ENCODE results near the gene SNPH.
A peak's percentile ranks its signal among the peaks of the same experiment; 100 is the strongest.

Gene SNPH

GRCh38 chr20:1254254-1254653, 11.8 kb upstream of the SNPH start:
- H3K4me3 ChIP-seq (ENCODE audit: low read depth, low read length): no peak overlapping the region
- no peak for DNase-seq (ENCODE audit: low read depth)
- TF ChIP-seq POLR2A (IDR thresholded peaks at IDR 0.05; ENCODE audit: extremely low read depth, insufficient read length) (no peak), MYC (IDR thresholded peaks at IDR 0.05; ENCODE audit: low read depth, low read length) (no peak)

DNA sequence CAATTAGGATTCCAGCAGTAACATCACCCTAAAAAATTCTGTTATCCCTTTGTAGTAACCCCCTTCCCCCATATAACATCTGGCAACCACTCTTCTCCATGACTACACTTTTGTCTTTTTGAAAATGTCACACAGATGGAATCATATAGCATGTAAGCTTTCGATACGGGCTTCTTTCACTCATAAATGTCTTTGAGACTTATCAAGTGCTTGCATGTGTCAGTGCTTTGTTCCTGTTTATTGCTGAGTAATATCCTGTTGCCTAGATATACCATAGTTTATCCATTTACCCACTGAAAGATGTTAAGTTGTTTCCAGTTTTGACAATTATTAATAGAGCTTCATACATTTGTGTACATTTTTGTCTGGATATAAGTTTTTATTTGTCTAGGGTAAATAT, 10.4 kb upstream of the SNPH start:
- no peak overlapping the region for H3K4me3 ChIP-seq (ENCODE audit: low read depth, low read length)
- no peak for DNase-seq (ENCODE audit: low read depth)
- TF ChIP-seq MYC (IDR thresholded peaks at IDR 0.05; ENCODE audit: low read depth, low read length): no peak
- TF ChIP-seq CTCF (IDR thresholded peaks at IDR 0.05; ENCODE audit: low read depth, low read length): no peak
- TF ChIP-seq POLR2A (IDR thresholded peaks at IDR 0.05; ENCODE audit: extremely low read depth, insufficient read length): no peak
- TF ChIP-seq MAX (IDR thresholded peaks at IDR 0.05; ENCODE audit: low read depth, low read length): no peak

DNA sequence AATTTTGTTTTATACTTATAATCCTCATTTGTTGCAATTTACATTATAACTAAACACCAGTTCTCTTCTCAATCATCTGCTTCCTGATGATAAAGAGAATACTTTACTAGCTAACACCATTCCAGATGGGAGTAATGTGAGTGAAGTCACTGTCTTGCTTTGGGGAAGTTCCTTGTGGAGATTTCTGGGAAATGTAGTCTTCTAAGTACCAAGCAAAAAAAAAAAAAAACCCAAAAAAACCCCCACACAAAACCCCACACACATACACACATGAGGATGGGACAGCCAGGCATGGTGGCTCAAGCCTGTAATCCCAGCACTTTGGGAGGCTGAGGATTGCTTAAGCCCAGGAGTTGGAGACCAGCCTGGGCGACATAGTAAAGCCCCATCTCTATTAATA, 2.2 kb upstream of the SNPH start:
- H3K4me3 ChIP-seq (ENCODE audit: low read depth, low read length): no peak overlapping the region
- no peak for DNase-seq (ENCODE audit: low read depth)
- TF ChIP-seq MAX (IDR thresholded peaks at IDR 0.05; ENCODE audit: low read depth, low read length) (no peak), POLR2A (IDR thresholded peaks at IDR 0.05; ENCODE audit: extremely low read depth, insufficient read length) (no peak), MYC (IDR thresholded peaks at IDR 0.05; ENCODE audit: low read depth, low read length) (no peak), CTCF (IDR thresholded peaks at IDR 0.05; ENCODE audit: low read depth, low read length) (no peak)

GRCh38 chr20:1264727-1265126, 1.4 kb upstream of the SNPH start:
- no peak for TF ChIP-seq MYC (IDR thresholded peaks at IDR 0.05; ENCODE audit: low read depth, low read length)
- TF ChIP-seq POLR2A (IDR thresholded peaks at IDR 0.05; ENCODE audit: extremely low read depth, insufficient read length): no peak
- TF ChIP-seq MAX (IDR thresholded peaks at IDR 0.05; ENCODE audit: low read depth, low read length): no peak
- no peak for TF ChIP-seq CTCF (IDR thresholded peaks at IDR 0.05; ENCODE audit: low read depth, low read length)
- no peak for DNase-seq (ENCODE audit: low read depth)
- no peak overlapping the region for H3K4me3 ChIP-seq (ENCODE audit: low read depth, low read length)

DNA sequence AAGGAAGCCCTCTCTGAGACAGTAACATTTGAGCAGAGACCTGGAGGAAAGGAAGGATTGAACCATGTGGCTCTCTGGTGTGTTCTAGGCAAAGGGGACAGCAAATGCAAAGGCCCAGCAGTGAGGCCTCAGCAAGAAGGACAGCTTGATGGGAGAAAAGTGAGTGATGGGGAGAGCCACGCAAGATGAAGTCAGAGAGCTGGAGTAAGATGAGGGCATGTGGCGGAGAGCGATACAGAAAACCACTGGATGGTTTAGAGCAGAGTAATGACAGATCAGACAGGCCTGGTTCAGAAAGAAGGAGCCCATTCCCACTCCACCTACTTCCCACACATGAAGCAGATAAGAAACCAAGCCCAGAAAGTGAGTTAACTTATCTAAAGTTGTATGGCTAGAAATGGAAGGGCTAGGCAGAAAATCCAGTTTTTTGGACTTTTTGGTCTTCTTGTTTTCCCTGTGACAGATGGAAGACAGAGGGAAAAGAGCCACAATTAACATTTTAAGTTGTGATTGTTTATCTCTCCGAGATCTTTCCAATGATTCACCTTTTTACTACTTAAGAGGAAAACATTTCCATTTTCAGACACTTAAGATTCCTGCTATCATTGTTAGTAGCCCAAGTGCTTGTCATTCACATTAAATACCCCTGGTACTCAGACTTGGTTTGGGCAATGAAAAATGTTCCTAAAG, 723 bp upstream of the SNPH start:
- no peak for DNase-seq (ENCODE audit: low read depth)
- TF ChIP-seq POLR2A (IDR thresholded peaks at IDR 0.05; ENCODE audit: extremely low read depth, insufficient read length): no peak
- TF ChIP-seq MYC (IDR thresholded peaks at IDR 0.05; ENCODE audit: low read depth, low read length): no peak
- TF ChIP-seq MAX (IDR thresholded peaks at IDR 0.05; ENCODE audit: low read depth, low read length): no peak
- no peak for TF ChIP-seq CTCF (IDR thresholded peaks at IDR 0.05; ENCODE audit: low read depth, low read length)
- peak overlapping the region; percentile 27 for H3K4me3 ChIP-seq (ENCODE audit: low read depth, low read length)

DNA sequence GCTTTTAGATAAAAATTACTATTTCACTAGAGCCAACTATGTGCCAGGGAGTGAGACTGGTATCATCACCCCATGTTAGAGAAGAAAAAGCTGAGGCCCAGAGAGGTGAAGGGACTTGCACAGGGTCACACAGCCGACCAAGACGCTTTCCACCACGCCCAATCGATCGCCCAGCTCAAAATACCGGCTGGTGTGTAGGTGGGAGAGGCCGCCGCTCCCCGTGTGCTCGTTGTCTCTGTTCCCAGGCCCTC, 253 bp upstream of the SNPH start:
- no peak for DNase-seq (ENCODE audit: low read depth)
- no peak for TF ChIP-seq MYC (IDR thresholded peaks at IDR 0.05; ENCODE audit: low read depth, low read length)
- H3K4me3 ChIP-seq (ENCODE audit: low read depth, low read length): peak overlapping the region; percentile 27

DNA sequence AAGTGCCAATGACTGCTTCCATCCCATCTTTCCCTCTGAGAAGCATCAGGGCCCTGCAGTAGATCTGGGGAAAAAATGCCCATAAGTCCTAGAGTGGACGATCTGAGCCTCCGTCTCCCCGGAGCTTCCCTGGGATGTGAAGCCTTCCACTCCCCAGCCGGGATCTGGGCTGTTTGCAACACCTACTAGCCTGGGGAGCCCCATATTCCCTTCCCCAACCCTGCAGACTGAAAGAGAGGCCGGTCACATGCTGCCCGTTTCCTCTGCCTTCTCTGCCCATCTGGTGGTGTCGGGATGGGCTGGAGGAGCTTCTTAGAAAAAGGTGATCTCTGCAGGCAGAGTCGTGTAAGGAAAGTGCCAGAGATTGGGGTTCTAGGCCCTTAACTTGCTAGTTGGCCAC, 1.1 kb downstream of the SNPH start:
- DNase-seq (ENCODE audit: low read depth): no peak
- H3K4me3 ChIP-seq (ENCODE audit: low read depth, low read length): no peak overlapping the region
- TF ChIP-seq CTCF (IDR thresholded peaks at IDR 0.05; ENCODE audit: low read depth, low read length) (no peak), MYC (IDR thresholded peaks at IDR 0.05; ENCODE audit: low read depth, low read length) (no peak), MAX (IDR thresholded peaks at IDR 0.05; ENCODE audit: low read depth, low read length) (no peak), POLR2A (IDR thresholded peaks at IDR 0.05; ENCODE audit: extremely low read depth, insufficient read length) (no peak)

Data from NB4 (cell line).